ENCODE data around the gene POMT1.

The POMT1 gene

DNA sequence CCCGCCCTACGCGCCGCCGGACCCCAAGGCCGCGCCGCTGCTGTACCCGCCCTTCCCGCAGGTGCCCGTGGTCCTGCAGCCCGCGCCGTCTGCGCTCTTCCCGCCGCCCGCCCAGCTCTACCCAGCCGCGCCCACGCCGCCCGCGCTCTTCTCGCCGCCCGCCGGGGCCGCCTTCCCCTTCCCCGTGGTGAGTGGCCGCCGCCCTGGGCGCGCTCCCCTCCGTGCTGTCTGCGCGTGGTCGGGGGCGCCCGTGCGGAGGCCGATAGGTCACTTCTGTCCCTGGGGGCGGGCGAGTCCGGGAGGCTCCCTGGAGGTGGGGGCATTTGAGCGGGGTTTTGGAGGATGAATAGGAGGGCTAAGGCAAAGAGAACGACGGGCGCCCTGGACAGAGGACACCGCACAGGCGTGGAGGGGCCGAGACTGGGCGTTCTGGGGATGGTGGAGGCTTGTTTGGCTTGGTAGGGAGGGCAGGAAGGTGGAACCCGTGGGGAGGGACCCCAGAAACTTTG, 52.2 kb downstream of the POMT1 start:
- ATAC-seq = no peak

DNA sequence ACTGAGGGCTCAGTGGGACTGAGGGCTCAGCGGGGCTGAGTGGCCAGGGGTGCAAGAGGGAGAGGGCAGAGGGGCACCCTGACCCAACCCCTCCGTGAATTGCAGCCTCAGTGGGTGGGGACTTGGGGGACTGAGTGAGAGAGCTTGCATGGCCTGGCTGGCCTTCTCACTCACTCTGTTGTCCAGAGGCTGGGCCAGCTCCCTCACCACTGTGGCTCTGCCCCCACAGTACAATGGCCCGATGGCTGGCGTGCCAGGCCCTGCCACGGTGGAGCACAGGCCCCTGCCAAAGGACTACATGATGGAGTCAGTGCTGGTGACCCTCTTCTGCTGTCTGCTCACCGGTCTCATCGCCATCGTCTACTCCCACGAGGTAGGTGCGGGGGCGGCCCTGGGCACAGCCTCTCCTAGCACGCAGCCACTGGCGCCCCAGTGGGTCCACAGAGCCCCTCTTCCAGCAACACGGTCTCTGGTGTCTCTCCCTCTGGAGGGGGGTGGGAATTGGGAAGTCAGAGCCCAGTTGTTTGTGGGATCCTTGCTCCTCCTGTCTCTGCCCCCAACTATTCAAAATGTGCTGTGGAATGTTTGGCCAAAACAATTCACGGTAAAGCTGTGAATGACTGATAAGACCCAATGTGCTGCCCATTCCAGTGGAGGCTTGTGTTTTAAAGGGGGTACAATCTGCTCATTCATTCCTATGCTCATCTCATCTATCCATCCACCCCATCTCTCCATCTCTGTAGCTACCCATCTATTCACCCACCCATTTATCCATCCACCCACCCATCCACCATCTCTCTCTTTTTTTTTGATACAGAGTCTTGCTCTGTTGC, 53.3 kb downstream of the POMT1 start:
- DNase-seq = no peak
- ATAC-seq = no peak

More for the DNA sequence above, 52.2 kb downstream of the POMT1 start:
- DNase-seq = no peak

DNA sequence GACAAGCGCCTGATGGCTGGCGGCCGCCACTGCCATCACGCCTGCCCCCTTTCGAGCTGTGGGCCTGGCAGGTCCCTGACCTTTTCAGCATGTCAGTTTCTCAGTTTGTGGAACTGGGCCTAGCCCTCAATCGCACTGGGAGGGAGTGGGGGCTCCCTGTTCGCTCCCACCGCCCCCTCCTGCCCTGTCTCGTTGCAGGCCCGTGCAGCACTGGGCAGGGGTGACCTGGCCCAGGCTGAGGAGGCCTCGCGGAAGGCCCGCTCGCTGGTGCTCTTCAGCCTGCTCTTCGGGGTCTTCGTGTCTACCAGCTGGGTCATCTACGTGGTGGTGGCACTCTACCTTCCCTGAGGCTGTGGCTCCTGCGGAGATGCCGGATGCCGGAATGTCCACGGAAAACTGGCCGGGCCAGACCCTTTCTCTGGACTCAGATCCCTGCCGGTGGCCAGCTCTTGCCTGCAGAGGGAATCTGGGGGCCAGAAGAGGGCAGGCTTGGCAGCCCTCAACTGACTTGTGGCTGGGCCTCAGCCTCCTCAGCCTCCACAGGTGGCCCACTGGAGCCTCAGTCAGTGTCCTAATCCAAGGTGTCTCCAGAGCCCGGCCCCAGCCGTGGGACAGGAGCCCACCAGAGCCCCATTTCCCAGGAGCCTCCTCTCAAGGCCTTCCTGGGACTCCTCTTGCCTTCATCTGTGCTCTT, 55.3 kb downstream of the POMT1 start:
- DNase-seq (no peak), ATAC-seq (no peak)

DNA sequence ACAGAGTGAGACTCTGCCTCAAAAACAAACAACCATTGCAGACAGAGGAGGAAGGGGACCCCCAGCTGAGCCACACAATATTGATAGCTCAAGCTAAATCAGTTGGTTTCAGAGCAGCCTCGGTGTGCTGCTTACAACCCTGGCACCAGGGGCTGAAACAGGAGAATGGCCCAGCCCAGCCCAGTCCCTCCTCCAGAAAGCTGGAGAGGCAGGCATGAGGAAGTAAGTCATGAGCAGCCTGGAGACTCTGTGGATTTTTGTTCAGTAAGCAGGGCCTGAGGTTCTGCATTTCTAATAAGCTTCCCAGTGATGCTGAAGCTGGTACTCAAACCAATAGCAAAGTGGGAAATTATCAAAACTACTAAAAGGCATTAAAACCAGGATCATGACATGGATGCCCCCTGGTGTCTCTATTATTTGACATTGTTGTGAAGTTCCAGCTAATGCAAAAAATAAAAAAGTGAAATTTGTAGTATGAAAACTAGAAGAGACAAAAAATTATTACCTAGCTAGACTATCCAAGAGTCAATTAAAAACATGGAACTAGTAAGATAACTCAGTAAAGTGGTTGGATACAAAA, 56.8 kb downstream of the POMT1 start:
- ATAC-seq (no peak), DNase-seq (no peak)

DNA sequence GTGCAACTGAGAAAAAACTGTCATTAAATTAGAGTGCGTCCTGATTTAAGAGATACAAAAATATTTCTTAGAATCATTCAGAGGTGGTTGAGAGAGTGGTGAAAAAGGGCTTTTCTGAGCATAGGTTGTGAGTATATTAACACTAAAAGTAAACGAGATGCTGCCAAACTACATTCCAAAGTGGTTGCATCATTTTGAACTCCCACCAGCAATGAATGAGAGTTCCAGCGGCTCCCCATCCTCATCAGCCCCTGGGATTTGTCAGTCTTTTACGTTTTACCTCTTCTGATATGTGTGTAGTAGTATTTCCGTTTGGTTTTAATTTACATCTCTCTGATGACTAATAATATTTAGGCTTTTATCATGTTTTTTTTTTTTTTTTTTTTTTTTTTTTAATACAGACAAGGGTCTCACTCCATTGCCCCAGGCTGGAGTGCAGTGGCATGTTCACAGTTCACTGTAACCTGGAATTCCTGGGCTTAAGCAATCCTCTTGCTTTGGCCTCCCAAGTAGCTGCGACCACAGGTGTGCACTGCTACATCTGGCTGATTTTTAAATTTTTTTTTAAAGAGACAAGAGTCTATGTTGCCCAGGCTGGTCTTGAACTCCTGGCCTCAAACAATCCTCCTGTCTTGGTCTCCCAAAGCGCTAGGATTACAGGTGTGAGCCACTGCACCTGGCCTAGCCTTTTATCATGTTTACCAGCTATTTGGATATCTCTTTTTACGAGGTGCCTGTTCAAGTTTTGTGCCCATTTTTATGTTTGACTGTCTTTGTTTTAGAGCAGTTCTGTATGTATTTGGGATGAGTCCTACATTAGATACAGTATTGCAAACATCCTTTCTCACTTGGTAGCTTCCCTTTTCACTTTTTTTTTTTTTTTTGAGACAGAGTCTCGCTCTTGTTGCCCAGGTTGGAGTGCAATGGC, 59.6 kb downstream of the POMT1 start:
- no peak for ATAC-seq

DNA sequence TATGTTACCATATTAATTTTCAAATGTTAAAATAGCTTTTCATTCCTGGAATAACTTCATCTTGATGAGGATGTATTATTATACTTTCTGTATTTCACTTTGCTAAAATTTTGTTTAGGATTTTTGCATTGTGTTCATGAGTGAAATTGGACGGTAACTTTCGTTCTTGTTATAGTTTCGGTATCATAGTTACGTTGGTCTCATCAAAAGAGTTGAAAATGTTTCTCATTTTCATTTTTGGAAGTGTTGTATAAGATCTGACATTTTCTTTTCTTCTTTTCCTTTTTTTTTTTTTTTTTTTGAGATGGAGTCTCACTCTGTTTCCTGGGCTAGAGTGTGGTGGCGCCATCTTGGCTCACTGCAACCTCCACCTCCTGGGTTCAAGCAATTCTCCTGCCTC, 62.7 kb downstream of the POMT1 start:
- ATAC-seq = no peak
- DNase-seq = no peak

More for the DNA sequence above, 59.6 kb downstream of the POMT1 start:
- no peak for DNase-seq

DNA sequence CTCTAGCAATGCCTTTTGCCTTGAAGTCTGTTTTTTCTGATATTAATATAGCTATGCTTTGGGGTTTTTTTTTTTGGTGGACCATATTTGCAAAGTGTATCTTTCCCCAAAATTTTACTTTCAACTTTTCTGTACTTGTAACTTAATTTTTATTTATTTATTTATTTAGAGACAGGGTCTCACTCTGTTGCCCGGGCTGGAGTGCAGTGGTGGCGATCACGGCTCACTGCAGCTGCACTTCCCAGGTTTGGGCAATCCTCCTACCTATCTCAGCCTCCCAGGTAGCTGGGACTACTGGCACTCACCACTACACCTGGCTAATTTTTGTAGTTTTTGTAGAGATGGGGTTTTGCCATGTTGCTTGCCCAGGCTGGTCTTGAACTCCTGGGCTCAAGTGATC, 63.4 kb downstream of the POMT1 start:
- ATAC-seq = no peak

DNA sequence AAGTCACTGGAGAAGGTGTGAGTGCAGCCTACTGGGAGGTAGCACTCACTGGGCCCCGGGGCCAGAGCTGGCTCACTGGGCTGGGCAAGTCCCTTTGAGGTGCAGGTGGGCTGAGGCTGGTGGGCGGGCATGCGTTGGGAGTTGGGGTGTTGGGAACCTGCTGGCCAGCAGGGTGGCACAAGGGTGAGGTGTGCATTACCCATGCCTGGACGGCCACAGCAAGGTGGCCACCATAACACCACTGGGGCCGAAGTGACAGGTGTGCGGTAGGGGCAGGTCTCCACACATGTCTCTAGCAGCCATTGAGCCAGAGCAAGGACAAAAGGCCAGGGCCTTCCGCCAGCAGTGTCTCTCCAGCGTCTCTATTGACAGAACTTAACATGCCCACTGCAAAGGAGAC, 65.2 kb downstream of the POMT1 start:
- DNase-seq = no peak
- ATAC-seq = no peak

More for the DNA sequence above, 63.4 kb downstream of the POMT1 start:
- DNase-seq = no peak
